C4-2B (cell line): ENCODE results near the gene NME1.
"Not testable (repeated sequence)": the region's sequence is repeated elsewhere in the genome, so short reads cannot be mapped to it uniquely, and the experiment has no call there.

Experiments used
- H3K27ac ChIP-seq: fragments of 450-650 bp; 2 replicates; pipeline ENCODE4 v1.5.1; 2017
- ZFX ChIP-seq: fragments of 450-650 bp; IDR thresholded peaks from 2 replicates; pipeline ENCODE4 v1.6.1; 2017
- TF ChIP-seq, protein P1 (sequence below): fragments of 450-650 bp; conservative IDR thresholded peaks from 2 replicates; pipeline ENCODE4 v1.5.1; 2017; ENCODE audit warnings: mild to moderate bottlenecking

Gene NME1

DNA sequence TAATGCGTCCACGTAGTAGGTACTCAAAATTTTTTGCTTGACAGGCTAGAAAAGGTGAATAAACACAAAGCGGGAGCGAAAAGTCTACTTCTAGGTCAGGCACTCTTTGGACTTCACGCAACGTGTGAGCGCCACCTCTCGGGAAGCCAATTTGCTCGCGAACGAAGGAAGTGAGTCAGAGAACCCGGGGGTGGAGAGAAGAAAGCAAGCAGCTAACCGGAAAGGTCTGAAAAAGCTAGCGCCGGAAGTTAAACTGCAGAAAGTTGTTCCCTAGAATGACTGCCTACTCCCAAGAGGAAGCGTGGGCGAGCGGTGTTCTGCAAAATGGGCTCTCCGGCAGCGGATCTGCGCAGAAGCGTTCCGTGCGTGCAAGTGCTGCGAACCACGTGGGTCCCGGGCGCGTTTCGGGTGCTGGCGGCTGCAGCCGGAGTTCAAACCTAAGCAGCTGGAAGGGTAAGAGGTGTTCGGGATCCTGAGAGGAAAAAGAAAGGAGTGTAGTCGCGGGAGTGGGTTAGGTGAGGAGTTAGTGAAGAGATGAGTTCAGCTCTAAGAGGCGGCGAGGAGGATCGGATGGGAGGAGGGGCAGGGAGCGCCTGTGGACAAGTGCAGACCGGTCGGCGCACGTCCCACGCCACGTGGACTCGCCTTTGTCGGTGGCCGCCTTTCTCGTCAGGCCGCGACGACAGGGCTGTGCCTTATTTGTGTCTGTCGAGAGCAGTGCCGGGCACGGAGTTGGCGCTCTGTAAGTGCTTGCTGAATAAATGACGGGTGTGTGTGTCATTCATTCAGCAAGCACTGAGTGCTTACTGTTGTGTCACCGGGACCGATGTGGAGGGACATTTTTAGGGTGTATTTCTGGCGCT, at the start of gene NME1:
TSS of gene NME1 (plus strand) at position 350 of the 863 bp plus-strand sequence. CDS start 2,096 bp downstream, outside the sequence.
- peak; percentile 57 for TF ChIP-seq ZFX
- TF ChIP-seq, protein P1, sequence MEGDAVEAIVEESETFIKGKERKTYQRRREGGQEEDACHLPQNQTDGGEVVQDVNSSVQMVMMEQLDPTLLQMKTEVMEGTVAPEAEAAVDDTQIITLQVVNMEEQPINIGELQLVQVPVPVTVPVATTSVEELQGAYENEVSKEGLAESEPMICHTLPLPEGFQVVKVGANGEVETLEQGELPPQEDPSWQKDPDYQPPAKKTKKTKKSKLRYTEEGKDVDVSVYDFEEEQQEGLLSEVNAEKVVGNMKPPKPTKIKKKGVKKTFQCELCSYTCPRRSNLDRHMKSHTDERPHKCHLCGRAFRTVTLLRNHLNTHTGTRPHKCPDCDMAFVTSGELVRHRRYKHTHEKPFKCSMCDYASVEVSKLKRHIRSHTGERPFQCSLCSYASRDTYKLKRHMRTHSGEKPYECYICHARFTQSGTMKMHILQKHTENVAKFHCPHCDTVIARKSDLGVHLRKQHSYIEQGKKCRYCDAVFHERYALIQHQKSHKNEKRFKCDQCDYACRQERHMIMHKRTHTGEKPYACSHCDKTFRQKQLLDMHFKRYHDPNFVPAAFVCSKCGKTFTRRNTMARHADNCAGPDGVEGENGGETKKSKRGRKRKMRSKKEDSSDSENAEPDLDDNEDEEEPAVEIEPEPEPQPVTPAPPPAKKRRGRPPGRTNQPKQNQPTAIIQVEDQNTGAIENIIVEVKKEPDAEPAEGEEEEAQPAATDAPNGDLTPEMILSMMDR = peak; percentile 94
- peak within 1 kb of the TSS; percentile 89 for H3K27ac ChIP-seq

DNA sequence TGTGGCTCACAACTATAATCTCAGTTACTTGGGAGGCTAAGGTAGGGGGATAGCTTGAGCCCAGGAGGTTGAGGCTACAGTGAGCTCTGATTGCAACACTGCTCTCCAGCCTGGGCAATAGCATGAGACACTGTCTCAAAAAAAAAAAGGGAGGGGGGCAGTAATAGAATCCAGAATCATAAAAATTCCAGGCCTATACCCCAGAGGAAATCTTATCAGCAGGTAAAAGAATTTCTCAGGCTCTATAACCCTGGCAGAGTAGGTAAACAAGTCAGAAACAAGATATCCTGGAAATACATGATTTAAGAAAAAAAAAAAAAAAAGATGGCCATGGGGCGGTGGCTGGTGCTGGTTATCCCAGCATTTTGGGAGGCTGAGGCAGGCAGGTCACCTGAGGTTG, 45.6 kb upstream of the NME1 start:
- peak overlapping the region; percentile 13; the same call in 1 of the 2 replicates for H3K27ac ChIP-seq

DNA sequence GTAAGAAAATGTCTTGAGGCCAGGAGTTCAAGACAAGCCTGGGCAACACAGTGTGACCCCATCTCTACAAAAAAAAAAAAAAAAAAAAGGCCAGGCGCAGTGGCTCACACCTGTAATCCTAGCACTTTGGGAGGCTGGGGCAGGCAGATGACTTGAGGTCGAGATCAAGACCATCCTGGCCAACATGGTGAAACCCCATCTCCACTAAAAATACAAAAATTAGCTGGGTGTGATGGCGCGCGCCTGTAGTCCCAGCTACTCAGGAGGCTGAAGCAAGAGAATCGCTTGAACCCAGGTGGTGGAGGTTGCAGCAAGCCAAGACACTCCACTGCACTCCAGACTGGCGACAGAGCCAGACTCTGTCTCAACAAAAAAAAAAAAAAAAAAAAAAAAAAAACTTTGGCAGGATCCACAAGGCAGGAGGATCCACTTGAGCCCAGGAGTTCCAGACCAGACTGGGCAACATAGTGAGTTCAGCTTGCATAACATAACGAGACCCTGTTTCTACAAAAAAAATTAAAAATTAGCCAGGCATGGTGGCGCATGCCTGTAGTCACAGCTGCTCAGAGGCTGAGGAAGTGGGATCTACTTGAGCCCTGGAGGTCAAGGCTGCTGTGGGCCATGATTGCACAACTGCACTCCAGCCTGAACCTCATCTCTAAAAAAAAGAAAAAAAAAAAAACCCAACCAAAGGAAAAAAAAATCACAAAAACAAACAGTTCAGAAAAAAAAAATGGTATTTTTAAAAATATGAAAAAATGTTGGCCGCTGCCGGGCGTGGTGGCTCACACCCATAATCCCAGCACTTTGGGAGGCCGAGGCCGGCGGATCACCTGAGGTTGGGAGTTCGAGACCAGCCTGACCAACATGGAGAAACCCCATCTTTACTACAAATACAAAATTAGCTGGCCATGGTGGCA, 40.8 kb upstream of the NME1 start:
- not testable (repeated sequence) for H3K27ac ChIP-seq

More for the DNA sequence above, 45.6 kb upstream of the NME1 start:
- no peak for TF ChIP-seq ZFX
- TF ChIP-seq, protein P1 = no peak

DNA sequence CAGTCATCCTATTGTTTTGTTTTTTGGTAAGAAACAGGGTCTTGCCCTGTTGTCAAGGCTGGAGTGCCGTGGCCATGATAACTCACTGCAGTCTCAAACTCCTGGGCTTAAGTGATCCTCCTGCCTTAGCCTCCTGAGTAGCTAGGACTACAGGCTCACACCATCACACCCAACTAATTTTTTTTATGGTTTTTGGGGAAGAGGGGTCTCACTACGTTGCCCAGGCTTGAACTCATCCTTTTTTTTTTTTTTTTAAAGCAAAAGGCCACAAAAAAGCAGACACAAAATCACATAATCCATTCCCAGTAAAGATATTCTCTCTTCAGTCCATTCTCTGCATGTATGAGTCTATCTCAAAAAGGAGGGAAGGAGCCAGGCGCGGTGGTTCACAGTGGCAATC, 38.2 kb upstream of the NME1 start:
- TF ChIP-seq ZFX = no peak
- TF ChIP-seq, protein P1 = no peak

DNA sequence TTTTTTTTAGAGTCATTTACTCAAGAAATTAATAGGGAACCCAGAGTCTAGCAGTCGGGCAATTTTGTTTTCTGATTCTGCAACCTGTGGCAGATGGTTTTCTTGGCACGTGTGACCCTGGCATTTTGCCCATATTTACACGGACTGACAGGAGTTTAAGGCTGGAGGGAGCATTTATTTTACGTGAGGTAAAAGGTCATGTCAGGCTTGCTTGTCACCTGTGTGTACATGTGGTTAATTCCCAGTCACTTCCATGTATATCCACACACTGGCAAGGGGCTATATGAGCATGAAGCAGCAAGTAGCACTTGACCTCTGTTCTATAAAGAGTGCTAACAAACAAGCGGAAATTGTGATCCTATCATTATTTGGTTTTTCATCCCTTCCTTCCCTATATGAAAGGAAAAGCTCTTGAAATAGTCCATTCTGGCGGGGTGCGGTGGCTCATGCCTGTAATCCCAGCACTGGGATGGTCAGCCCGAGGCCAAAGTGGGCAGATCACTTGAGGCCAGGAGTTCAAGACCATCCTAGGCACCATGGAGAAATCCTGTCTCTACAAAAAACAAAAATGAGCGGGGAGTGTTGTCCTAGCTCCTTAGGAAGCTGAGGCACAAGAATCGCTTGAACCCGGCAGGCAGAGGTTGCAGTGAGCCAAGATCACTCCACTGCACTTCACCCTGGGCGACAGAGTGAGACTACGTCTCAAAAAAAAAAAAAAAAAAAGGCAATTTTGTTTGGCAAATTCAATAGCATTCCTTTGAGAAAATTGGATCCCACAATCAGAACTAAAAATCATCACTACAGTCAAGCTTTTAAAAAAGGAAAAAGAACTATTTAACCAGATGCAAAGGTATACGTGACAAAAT, 34.8 kb upstream of the NME1 start:
- peak overlapping the region; percentile 21; the same call in 1 of the 2 replicates for H3K27ac ChIP-seq
- no peak for TF ChIP-seq ZFX
- TF ChIP-seq, protein P1 = no peak

More for the DNA sequence above, 38.2 kb upstream of the NME1 start:
- H3K27ac ChIP-seq = no peak overlapping the region

DNA sequence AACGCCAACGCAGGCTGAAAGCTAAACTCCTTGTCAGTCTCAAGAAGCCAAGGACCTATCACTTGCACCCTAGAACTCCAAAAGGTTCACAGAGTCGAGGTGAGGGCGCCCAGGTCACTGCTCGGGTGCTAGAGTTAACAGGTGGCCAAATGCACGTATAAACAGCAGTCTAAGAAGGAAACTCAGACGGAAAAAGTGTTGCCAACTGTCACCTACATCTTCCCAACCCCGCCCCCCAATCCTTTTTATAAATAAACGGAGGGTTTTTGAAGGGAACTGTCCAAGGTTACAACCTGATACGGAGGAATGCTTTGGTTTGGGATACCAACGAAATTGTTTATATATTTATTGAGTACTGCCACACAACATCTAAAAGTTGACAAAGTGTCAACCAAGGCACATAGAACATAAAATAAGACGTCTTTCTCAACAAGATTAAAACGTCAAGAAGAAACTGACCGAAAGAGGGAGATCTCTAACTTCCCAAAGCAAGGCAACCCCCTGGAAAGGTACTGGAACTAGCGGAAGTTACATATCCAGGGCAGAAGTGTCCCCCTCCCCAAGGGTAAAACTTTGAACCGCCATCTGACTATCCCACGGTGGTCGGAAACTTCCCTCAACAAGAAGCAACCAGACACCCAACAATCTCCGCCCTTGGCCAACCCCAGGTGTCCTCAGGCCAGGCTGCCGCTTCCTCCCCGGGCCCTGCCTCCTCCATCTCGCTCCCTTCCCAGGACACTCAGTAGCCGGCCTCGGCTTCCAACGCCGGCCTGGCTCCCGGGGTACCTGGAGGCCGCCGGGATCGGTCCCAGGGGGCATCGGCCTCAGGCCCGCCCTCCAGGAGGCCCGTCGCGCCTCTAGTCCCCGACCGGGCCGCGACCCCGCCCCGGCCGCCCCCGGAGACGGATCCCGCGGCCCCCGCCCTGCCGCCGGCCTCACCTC, 33.7 kb upstream of the NME1 start:
- TF ChIP-seq, protein P1 = no peak
- no peak for TF ChIP-seq ZFX
- peak overlapping the region; percentile 82 for H3K27ac ChIP-seq
